Breast epithelium (tissue), 4 donors: ENCODE measurements around the gene COL25A1. TPM values are rescaled to one million over a fixed set of nuclear protein-coding genes. Genes with fewer than 3 reads are reported as not detected.

ENCODE experiments used
- DNase-seq, 2 donors: peaks; one replicate each; pipeline ENCODE4 v3.0.0-alpha.2; 2019; ENCODE audit warnings: low spot score in 2 of 2
- H3K27ac ChIP-seq, 2 donors: fragments of 200-600 bp; sonication (generic) in 1 of 2; one replicate each; pipeline ENCODE4 v1.5.1; 2016 to 2019; ENCODE audit warnings: mild to moderate bottlenecking in 1 of 2
- H3K27me3 ChIP-seq, 2 donors: fragments of 200-600 bp; sonication (generic) in 1 of 2; one replicate each; pipeline versions ENCODE4 v1.5.1 to v1.6.0; 2017 to 2019; ENCODE audit warnings: control low read depth in 1 of 2, mild to moderate bottlenecking in 1 of 2
- H3K36me3 ChIP-seq: fragments of 200-600 bp; one replicate; pipeline ENCODE4 v1.5.1; 2019
- H3K4me1 ChIP-seq, 2 donors: fragments of 200-600 bp; sonication (generic); one replicate each; pipeline ENCODE4 v1.5.1; 2016 to 2019; ENCODE audit warnings: control low read depth in 1 of 2
- H3K4me3 ChIP-seq, 3 donors: fragments of 200-600 bp; sonication (generic); 1 replicate in 2 of 3; 2 replicates in 1 of 3; pipeline ENCODE4 v1.5.1; 2016 to 2019; ENCODE audit warnings: mild to moderate bottlenecking in 3 of 3, moderate library complexity in 2 of 3
- H3K9me3 ChIP-seq, 2 donors: fragments of 200-600 bp; sonication (generic) in 1 of 2; one replicate each; pipeline ENCODE4 v1.5.1; 2016 to 2019; ENCODE audit warnings: control low read depth in 1 of 2
- CTCF ChIP-seq, 3 donors: fragments of 450-650 bp; IDR thresholded peaks; one replicate each; pipeline ENCODE4 v1.5.1; 2016 to 2017; ENCODE audit warnings: antibody characterized with exemption in 3 of 3, mild to moderate bottlenecking in 3 of 3, moderate library complexity in 3 of 3
- POLR2A ChIP-seq: fragments of 450-650 bp; IDR thresholded peaks from one replicate; pipeline ENCODE4 v1.6.1; 2016; ENCODE audit warnings: antibody characterized with exemption, mild to moderate bottlenecking, moderate library complexity
- POLR2AphosphoS5 ChIP-seq, 3 donors: sonication (generic); formaldehyde crosslinking; IDR thresholded peaks; one replicate each; pipeline ENCODE4 v1.6.1; 2017; ENCODE audit warnings: antibody characterized with exemption in 3 of 3
- intact Hi-C: fragments of 100-400 bp; cut with DNase I; formaldehyde crosslinking; loops from one replicate; pipeline ENCODE4 v1.15.1; 2023; ENCODE audit warnings: low total_unique reads
- total RNA-seq, 3 donors: library from RNA; depleted of rRNA; stranded (reverse); fragments of >200 nt; gene quantifications; one replicate each; pipeline ENCODE4 v1.1.0, GENCODE V29; 2016

The COL25A1 gene
- total RNA-seq, 3 donors from 2014 or later, result 2.6 to 11.0 (median 2.8) TPM

DNA sequence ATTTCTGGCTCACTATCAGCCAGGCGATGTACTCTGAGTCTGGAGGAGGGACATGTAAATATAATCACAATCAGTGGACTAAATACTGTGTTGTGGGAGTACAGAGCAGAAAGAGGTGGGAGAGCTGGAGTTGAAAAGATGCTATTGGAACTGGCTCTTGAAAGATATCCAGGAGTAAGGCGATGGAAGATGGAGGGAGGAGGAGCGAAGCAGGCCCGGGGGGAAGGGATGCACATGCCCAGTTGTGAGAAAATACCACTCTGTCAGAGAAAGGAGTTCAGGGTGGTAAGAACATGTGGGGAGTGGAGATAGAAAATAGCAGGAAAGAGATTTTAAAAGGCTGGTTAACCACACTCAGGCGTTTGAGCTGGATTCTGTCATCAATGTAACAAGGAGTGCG, 322.7 kb downstream of the COL25A1 start:
- Histone ChIP-seq H3K4me1 (no peaks in the 10 kb centered on the region), H3K27me3 (no peaks in the 10 kb centered on the region)
- intact Hi-C loops, result no loop called here

DNA sequence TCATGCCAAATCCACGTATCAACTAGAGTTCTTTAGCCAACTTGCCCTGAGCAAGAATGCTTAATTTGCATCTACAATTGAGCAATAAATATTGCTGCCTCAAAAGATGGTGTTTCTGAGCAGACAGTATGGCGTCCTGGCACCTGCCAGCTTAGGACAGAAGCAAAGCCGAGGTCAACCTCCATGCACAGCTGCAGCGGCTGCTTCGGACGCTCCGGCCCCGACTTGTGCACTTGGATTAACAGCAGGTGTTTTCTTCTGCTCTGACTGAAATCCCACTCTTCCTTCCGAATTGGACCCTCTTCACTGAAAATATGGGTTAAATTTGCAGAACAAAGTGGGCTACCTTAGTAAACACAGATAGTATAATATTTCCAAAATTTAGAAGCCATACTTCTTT, 324.4 kb downstream of the COL25A1 start:
- H3K4me1 ChIP-seq, result no peaks in the 10 kb centered on the region
- no peaks in the 10 kb centered on the region for H3K9me3 ChIP-seq
- no peak overlapping the region for H3K27ac ChIP-seq
- intact Hi-C loops, result no loop called here
- no peak overlapping the region for H3K4me3 ChIP-seq
- no peak for DNase-seq
- no peaks in the 10 kb centered on the region for H3K36me3 ChIP-seq
- no peaks in the 10 kb centered on the region for H3K27me3 ChIP-seq
- TF ChIP-seq POLR2A (no peak), CTCF (IDR thresholded peaks at IDR 0.05) (no peak), POLR2AphosphoS5 (IDR thresholded peaks at IDR 0.05) (no peak)

More for the DNA sequence above, 322.7 kb downstream of the COL25A1 start:
- no peak overlapping the region for H3K4me3 ChIP-seq
- TF ChIP-seq CTCF (IDR thresholded peaks at IDR 0.05), result no peak
- no peak for TF ChIP-seq POLR2A
- no peak for TF ChIP-seq POLR2AphosphoS5 (IDR thresholded peaks at IDR 0.05)
- no peak overlapping the region for H3K27ac ChIP-seq
- DNase-seq, result no peak
- peaks cover 0 to 4% of the 10 kb centered on the region in 2 donors for H3K9me3 ChIP-seq
- H3K36me3 ChIP-seq, result no peaks in the 10 kb centered on the region

DNA sequence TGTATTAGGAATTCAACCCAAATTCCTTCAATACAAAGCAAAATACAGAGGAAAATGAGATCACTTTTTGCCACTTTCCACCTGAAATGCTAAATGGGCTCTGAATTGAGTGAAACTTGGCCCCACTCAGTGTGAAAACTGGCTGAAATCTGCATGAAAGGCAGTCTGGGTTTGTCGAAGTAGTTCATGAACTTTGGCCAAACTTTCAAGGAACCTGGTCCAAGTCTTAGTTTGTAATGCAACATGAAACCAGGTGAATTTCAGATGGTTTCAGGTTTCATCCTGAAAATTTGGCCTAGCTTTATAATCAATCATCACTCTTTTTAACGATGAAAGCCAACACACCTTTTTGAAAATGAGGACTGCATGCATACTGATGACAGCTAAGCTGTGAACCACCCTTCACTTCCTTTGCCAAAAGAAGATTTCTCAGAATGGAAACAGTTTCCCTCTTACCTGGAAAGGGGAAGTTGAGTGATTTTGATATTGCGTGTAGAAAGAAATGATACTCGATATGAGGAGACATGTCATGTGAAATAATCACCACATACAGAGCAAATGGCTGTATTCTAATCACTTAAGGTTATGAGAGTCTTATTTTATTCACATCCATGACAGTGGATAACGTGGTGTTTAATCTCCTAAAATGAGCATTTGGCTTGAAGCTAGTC, 329.7 kb downstream of the COL25A1 start:
- TF ChIP-seq POLR2A, result no peak
- TF ChIP-seq POLR2AphosphoS5 (IDR thresholded peaks at IDR 0.05), result no peak
- no peak for TF ChIP-seq CTCF (IDR thresholded peaks at IDR 0.05)
- Histone ChIP-seq H3K9me3 (no peaks in the 10 kb centered on the region), H3K36me3 (no peaks in the 10 kb centered on the region), H3K4me3 (no peak overlapping the region), H3K4me1 (no peaks in the 10 kb centered on the region), H3K27me3 (no peaks in the 10 kb centered on the region), H3K27ac (no peak overlapping the region)
- intact Hi-C loops, result no loop called here
- DNase-seq, result no peak

GRCh38 chr4:108971473-108971872, 331.0 kb downstream of the COL25A1 start:
- TF ChIP-seq CTCF (IDR thresholded peaks at IDR 0.05) (no peak), POLR2AphosphoS5 (IDR thresholded peaks at IDR 0.05) (no peak), POLR2A (no peak)
- Histone ChIP-seq H3K27me3 (no peaks in the 10 kb centered on the region), H3K9me3 (no peaks in the 10 kb centered on the region), H3K27ac (no peak overlapping the region), H3K4me3 (no peak overlapping the region), H3K36me3 (no peaks in the 10 kb centered on the region), H3K4me1 (no peaks in the 10 kb centered on the region)
- no peak for DNase-seq
- intact Hi-C loops, result no loop called here

- H3K27ac ChIP-seq, result no peak overlapping the region
- H3K4me3 ChIP-seq, result no peak overlapping the region
- no peak for TF ChIP-seq CTCF (IDR thresholded peaks at IDR 0.05)
- DNase-seq, result no peak
- H3K27me3 ChIP-seq, result no peaks in the 10 kb centered on the region
- H3K4me1 ChIP-seq, result no peaks in the 10 kb centered on the region
- no peaks in the 10 kb centered on the region for H3K36me3 ChIP-seq
- intact Hi-C loops, result no loop called here
- H3K9me3 ChIP-seq, result no peaks in the 10 kb centered on the region
Measured at GRCh38 chr4:108965472-108966076, 336.9 kb downstream of the COL25A1 start.
